K562 (cell line): Measurements from ENCODE around the gene IRF5.

Source experiments
- BHLHE40 ChIP-seq: IDR thresholded peaks from 2 replicates; pipeline ENCODE4 v1.6.1; 2011; ENCODE audit warnings: low read length, improper control_type of control experiment
- E2F3 ChIP-seq: fragments of 250-450 bp; sonication (Bioruptor Pico); IDR thresholded peaks from 2 replicates; pipeline ENCODE4 v1.4.0; 2020; ENCODE audit warnings: mild to moderate bottlenecking
- ESRRA ChIP-seq: fragments of 450-650 bp; IDR thresholded peaks from 2 replicates; pipeline ENCODE4 v1.6.1; 2014; ENCODE audit warnings: low read depth, mild to moderate bottlenecking, moderate library complexity, borderline replicate concordance
- EZH2 ChIP-seq: IDR thresholded peaks from 2 replicates; pipeline ENCODE4 v1.6.1; 2012; ENCODE audit warnings: low read depth, mild to moderate bottlenecking, inconsistent platforms, low read length, borderline replicate concordance
- FOXM1 ChIP-seq, 2 experiments: fragments of 450-650 bp in 1 of 2; sonication (generic) in 1 of 2; formaldehyde crosslinking in 1 of 2; IDR thresholded peaks; 2 replicates each; pipeline versions ENCODE4 v1.6.1 to v1.9.0; 2017 to 2022; ENCODE audit warnings: low read depth in 2 of 2, mild to moderate bottlenecking in 2 of 2, missing genetic modification reagents in 1 of 2, moderate library complexity in 1 of 2
- HCFC1 ChIP-seq: IDR thresholded peaks from 2 replicates; pipeline ENCODE4 v1.6.1; 2012; ENCODE audit warnings: low read depth, low read length, improper control_type of control experiment
- NFYB ChIP-seq: IDR thresholded peaks from 2 replicates; pipeline ENCODE4 v1.6.1; 2011; ENCODE audit warnings: mild to moderate bottlenecking, moderate library complexity; ENCODE audit not compliant: insufficient read length; ENCODE audit errors: extremely low read depth
- POLR2A ChIP-seq: fragments of 450-650 bp; conservative IDR thresholded peaks from 2 replicates; pipeline ENCODE4 v1.6.1; 2016
- RAD51 ChIP-seq: fragments of 450-650 bp; IDR thresholded peaks from 2 replicates; pipeline ENCODE4 v1.7.1; 2016; ENCODE audit warnings: low read depth, mild to moderate bottlenecking, borderline replicate concordance
- TF ChIP-seq, protein P1 (sequence below): fragments of 450-650 bp; formaldehyde crosslinking; IDR thresholded peaks from 2 replicates; pipeline ENCODE4 v1.4.0; 2020; ENCODE audit warnings: mild to moderate bottlenecking, moderate library complexity
- TF ChIP-seq, protein P2 (sequence below), 2 experiments: fragments of 450-650 bp in 1 of 2; sonication (generic) in 1 of 2; formaldehyde crosslinking in 1 of 2; IDR thresholded peaks in 1 of 2; conservative IDR thresholded peaks in 1 of 2; 2 replicates each; pipeline versions ENCODE4 v1.6.1 to v1.8.1; 2016 to 2023; ENCODE audit warnings: mild to moderate bottlenecking in 2 of 2, moderate library complexity in 2 of 2, inconsistent platforms in 1 of 2, missing genetic modification reagents in 1 of 2
- TF ChIP-seq, protein P3 (sequence below), 3 experiments: IDR thresholded peaks in 2 of 3; conservative IDR thresholded peaks in 1 of 3; 2 replicates each; pipeline ENCODE4 v1.5.1; 2011 to 2012; ENCODE audit warnings: low read length in 3 of 3, mild to moderate bottlenecking in 3 of 3, control low read depth in 2 of 3, improper control_type of control experiment in 1 of 3, inconsistent platforms in 1 of 3, low read depth in 1 of 3, mixed read lengths in 1 of 3, moderate library complexity in 1 of 3; ENCODE audit not compliant: insufficient read depth in 2 of 3

DNA sequence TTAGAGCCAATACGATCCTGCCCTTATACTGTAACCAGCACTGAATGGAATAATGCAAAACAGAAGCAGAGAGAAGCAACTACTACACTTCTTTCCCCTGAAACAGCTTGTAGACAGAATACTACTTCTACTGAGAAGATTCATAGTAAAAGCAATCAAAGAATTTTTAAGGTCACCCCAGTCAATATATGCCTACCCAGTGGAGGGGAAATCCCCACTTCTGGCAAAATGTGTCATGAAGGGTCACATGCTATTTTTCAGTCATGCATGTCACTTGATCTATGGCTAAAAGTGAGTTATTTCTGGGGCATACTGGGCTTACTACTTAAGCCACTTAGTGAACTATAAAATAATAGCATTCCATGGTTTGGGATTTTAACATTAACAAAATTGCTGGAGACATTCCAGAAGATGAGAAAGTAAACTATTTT, 25.6 kb downstream of the IRF5 start:
- TF ChIP-seq, protein P1, sequence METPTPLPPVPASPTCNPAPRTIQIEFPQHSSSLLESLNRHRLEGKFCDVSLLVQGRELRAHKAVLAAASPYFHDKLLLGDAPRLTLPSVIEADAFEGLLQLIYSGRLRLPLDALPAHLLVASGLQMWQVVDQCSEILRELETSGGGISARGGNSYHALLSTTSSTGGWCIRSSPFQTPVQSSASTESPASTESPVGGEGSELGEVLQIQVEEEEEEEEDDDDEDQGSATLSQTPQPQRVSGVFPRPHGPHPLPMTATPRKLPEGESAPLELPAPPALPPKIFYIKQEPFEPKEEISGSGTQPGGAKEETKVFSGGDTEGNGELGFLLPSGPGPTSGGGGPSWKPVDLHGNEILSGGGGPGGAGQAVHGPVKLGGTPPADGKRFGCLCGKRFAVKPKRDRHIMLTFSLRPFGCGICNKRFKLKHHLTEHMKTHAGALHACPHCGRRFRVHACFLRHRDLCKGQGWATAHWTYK (CRISPR knock-in tag): no peak
- TF ChIP-seq, protein P2, sequence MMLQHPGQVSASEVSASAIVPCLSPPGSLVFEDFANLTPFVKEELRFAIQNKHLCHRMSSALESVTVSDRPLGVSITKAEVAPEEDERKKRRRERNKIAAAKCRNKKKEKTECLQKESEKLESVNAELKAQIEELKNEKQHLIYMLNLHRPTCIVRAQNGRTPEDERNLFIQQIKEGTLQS (IDR thresholded peaks at IDR 0.05): no peak
- TF ChIP-seq, protein P2 (CRISPR knock-in tag; conservative IDR thresholded peaks at IDR 0.05): no peak
- TF ChIP-seq NFYB (no peak), BHLHE40 (no peak), ESRRA (no peak), RAD51 (no peak), EZH2 (no peak), E2F3 (CRISPR knock-in tag) (no peak), FOXM1 (IDR thresholded peaks at IDR 0.05; ENCODE audit: low read depth) (no peak), FOXM1 (CRISPR knock-in tag; IDR thresholded peaks at IDR 0.05; ENCODE audit: low read depth) (no peak), POLR2A (no peak), HCFC1 (no peak)
- TF ChIP-seq, protein P3, sequence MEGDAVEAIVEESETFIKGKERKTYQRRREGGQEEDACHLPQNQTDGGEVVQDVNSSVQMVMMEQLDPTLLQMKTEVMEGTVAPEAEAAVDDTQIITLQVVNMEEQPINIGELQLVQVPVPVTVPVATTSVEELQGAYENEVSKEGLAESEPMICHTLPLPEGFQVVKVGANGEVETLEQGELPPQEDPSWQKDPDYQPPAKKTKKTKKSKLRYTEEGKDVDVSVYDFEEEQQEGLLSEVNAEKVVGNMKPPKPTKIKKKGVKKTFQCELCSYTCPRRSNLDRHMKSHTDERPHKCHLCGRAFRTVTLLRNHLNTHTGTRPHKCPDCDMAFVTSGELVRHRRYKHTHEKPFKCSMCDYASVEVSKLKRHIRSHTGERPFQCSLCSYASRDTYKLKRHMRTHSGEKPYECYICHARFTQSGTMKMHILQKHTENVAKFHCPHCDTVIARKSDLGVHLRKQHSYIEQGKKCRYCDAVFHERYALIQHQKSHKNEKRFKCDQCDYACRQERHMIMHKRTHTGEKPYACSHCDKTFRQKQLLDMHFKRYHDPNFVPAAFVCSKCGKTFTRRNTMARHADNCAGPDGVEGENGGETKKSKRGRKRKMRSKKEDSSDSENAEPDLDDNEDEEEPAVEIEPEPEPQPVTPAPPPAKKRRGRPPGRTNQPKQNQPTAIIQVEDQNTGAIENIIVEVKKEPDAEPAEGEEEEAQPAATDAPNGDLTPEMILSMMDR (IDR thresholded peaks at IDR 0.05 in 2 of 3, conservative IDR thresholded peaks at IDR 0.05 in 1 of 3; ENCODE audit: insufficient read depth in 2 of 3, low read depth in 1 of 3, low read length in 3 of 3): no peak
